HEK293T (cell line): ENCODE measurements around the gene GRK6.

ENCODE experiments used
- ARNT ChIP-seq: fragments of 450-650 bp; IDR thresholded peaks from 2 replicates; pipeline ENCODE4 v1.6.1; 2017; ENCODE audit warnings: mild to moderate bottlenecking
- BHLHE40 ChIP-seq: fragments of 450-650 bp; IDR thresholded peaks from 2 replicates; pipeline ENCODE4 v1.6.1; 2016; ENCODE audit warnings: mild to moderate bottlenecking, moderate library complexity, borderline replicate concordance
- FOXA1 ChIP-seq: fragments of 450-650 bp; IDR thresholded peaks from 2 replicates; pipeline ENCODE4 v1.6.1; 2016; ENCODE audit warnings: mild to moderate bottlenecking
- FOXM1 ChIP-seq: fragments of 450-650 bp; IDR thresholded peaks from 2 replicates; pipeline ENCODE4 v1.6.1; 2017; ENCODE audit warnings: mild to moderate bottlenecking, borderline replicate concordance
- SUZ12 ChIP-seq: fragments of 450-650 bp; IDR thresholded peaks from 2 replicates; pipeline ENCODE4 v1.6.1; 2016; ENCODE audit warnings: mild to moderate bottlenecking

DNA sequence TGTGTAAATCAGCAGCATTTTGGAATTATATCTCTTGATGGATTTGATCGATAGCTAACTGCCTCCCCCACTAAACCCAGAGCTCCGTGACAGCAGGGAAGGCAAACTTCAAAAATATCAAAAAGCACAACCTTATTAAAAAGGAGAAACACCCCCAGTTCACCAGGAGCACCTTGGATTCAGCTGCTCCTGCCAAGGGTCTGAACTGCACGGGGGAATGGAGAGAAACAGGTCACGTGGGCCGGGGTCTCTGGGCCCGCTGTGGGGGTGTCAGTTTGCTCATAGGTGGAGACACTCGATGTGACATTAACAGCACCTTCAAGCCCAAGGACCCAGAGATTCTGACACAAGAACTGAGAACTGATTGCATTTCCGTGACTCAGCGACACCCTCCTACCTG is 43.3 kb upstream of the GRK6 start:
- TF ChIP-seq FOXM1 (no peak), BHLHE40 (no peak), FOXA1 (no peak), SUZ12 (no peak), ARNT (no peak)
